ENCODE data around the gene APOBEC3A.

GRCh38 chr22:38973289-38974169, 16.1 kb downstream of the APOBEC3A start:
- TF ChIP-seq CTCF (IDR thresholded peaks at IDR 0.05) (peak in 3 of 5 experiments; percentile 68 to 87 (median 83)), EP300 (IDR thresholded peaks at IDR 0.05) (no peak)
